SK-N-SH (cell line): ENCODE data around the gene EEFSEC. TPM values are rescaled to one million over a fixed set of nuclear protein-coding genes. Genes with fewer than 3 reads are reported as not detected.

ENCODE experiments used
- CTCF ChIA-PET: fragments of 300-600, 350-600 bp; formaldehyde crosslinking; extraction: SDS; loops from one replicate; lab custom pipeline; 2021; lab: Yijun Ruan, JAX
- POLR2A ChIA-PET: fragments of 350-600 bp; sonication (Branson Sonifier 250); formaldehyde crosslinking; extraction: SDS; loops from one replicate; lab custom pipeline; 2020; ENCODE audit warnings: antibody characterized with exemption, inconsistent platforms; lab: Yijun Ruan, JAX
- DNase-seq: peaks from one replicate; pipeline ENCODE4 v3.0.0; 2012
- H2AFZ ChIP-seq: fragments of 200-600 bp; sonication (generic); 2 replicates; pipeline ENCODE4 v1.8.1; 2016; ENCODE audit warnings: antibody characterized with exemption, mild to moderate bottlenecking, low read depth
- H3F3A ChIP-seq: fragments of 200-600 bp; sonication (generic); replicated peaks from 2 replicates; pipeline ENCODE3; 2016; ENCODE audit warnings: antibody characterized with exemption, mild to moderate bottlenecking; ENCODE audit not compliant: insufficient read depth
- H3K27ac ChIP-seq, 2 experiments: fragments of 200-500 bp in 1 of 2; fragments of 200-600 bp in 1 of 2; sonication (Bioruptor generic) in 1 of 2; sonication (generic), shearing (Covaris generic) in 1 of 2; 2 replicates each; pipeline versions ENCODE4 v1.5.1 to v1.6.1; 2014 to 2016; ENCODE audit warnings: low read depth in 2 of 2, inconsistent platforms in 1 of 2, low read length in 1 of 2, mild to moderate bottlenecking in 1 of 2, mixed read lengths in 1 of 2
- H3K27me3 ChIP-seq: fragments of 200-600 bp; sonication (generic), shearing (Covaris generic); 2 replicates; pipeline ENCODE4 v1.6.1; 2016; ENCODE audit warnings: mixed run types; ENCODE audit not compliant: insufficient read depth
- H3K36me3 ChIP-seq, 2 experiments: fragments of 200-500 bp in 1 of 2; fragments of 200-600 bp in 1 of 2; sonication (Bioruptor generic) in 1 of 2; sonication (generic) in 1 of 2; replicated peaks in 1 of 2; 2 replicates each; pipeline versions ENCODE3 to v1.5.1; 2014 to 2016; ENCODE audit warnings: low read length in 1 of 2, mild to moderate bottlenecking in 1 of 2; ENCODE audit not compliant: insufficient read depth in 2 of 2, control insufficient read depth in 1 of 2
- H3K4me1 ChIP-seq, 2 experiments: fragments of 200-500 bp in 1 of 2; fragments of 200-600 bp in 1 of 2; sonication (Bioruptor generic) in 1 of 2; sonication (generic), shearing (Covaris generic) in 1 of 2; 2 replicates each; pipeline versions ENCODE4 v1.5.1 to v1.6.1; 2014 to 2016; ENCODE audit warnings: low read depth in 1 of 2, low read length in 1 of 2, mixed run types in 1 of 2; ENCODE audit not compliant: insufficient read depth in 2 of 2, control insufficient read depth in 1 of 2
- H3K4me2 ChIP-seq: fragments of 200-600 bp; sonication (generic), shearing (Covaris generic); 2 replicates; pipeline ENCODE4 v1.6.1; 2017; ENCODE audit warnings: mixed run types
- H3K4me3 ChIP-seq, 2 experiments: fragments of 200-500 bp in 1 of 2; fragments of 200-600 bp in 1 of 2; sonication (Bioruptor generic) in 1 of 2; sonication (generic), shearing (Covaris generic) in 1 of 2; 2 replicates each; pipeline versions ENCODE4 v1.5.1 to v1.8.1; 2014 to 2016; ENCODE audit warnings: low read depth in 2 of 2, inconsistent platforms in 1 of 2, low read length in 1 of 2, mild to moderate bottlenecking in 1 of 2, mixed read lengths in 1 of 2, moderate library complexity in 1 of 2
- H3K79me2 ChIP-seq: fragments of 200-600 bp; sonication (generic); 2 replicates; pipeline ENCODE4 v1.8.1; 2017; ENCODE audit warnings: mild to moderate bottlenecking; ENCODE audit not compliant: insufficient read depth
- H3K9ac ChIP-seq: fragments of 200-600 bp; sonication (generic); 2 replicates; pipeline ENCODE4 v1.6.1; 2017; ENCODE audit warnings: mixed run types
- H3K9me2 ChIP-seq: fragments of 200-600 bp; sonication (generic); 2 replicates; pipeline ENCODE4 v1.6.1; 2017; ENCODE audit warnings: mixed run types
- H3K9me3 ChIP-seq: fragments of 200-600 bp; sonication (generic); 2 replicates; pipeline ENCODE4 v1.6.1; 2017; ENCODE audit warnings: mixed run types, mild to moderate bottlenecking, moderate library complexity
- H4K20me1 ChIP-seq: fragments of 200-600 bp; sonication (generic); 2 replicates; pipeline ENCODE4 v1.6.1; 2017; ENCODE audit warnings: mild to moderate bottlenecking, mixed run types; ENCODE audit not compliant: insufficient read depth
- CHD2 ChIP-seq: fragments of 150-350 bp; IDR thresholded peaks from 2 replicates; pipeline ENCODE4 v1.6.1; 2018; ENCODE audit warnings: low read length; ENCODE audit not compliant: partially characterized antibody
- ELF1 ChIP-seq: IDR thresholded peaks from 2 replicates; pipeline ENCODE4 v1.4.0; 2012
- EP300 ChIP-seq, 2 experiments: IDR thresholded peaks; 2 replicates each; pipeline versions ENCODE4 v1.4.0 to v1.6.1; 2012; ENCODE audit warnings: borderline replicate concordance in 1 of 2, low read depth in 1 of 2, low read length in 1 of 2
- EZH2phosphoT487 ChIP-seq: fragments of 200-600 bp; sonication (generic); IDR thresholded peaks from 2 replicates; pipeline ENCODE4 v1.6.1; 2017; ENCODE audit warnings: low read depth, mixed run types, mild to moderate bottlenecking, antibody characterized with exemption, moderate library complexity, borderline replicate concordance
- FOSL2 ChIP-seq: IDR thresholded peaks from 2 replicates; pipeline ENCODE4 v1.4.0; 2012; ENCODE audit warnings: low read depth, mild to moderate bottlenecking, moderate library complexity, borderline replicate concordance
- GABPA ChIP-seq: IDR thresholded peaks from 2 replicates; pipeline ENCODE4 v1.4.0; 2012; ENCODE audit warnings: low read depth, mild to moderate bottlenecking
- JUND ChIP-seq: IDR thresholded peaks from 2 replicates; pipeline ENCODE4 v1.4.0; 2012
- NRF1 ChIP-seq: IDR thresholded peaks from 2 replicates; pipeline ENCODE4 v1.6.1; 2012; ENCODE audit warnings: low read depth, mild to moderate bottlenecking, low read length
- RCOR1 ChIP-seq: fragments of 150-350 bp; IDR thresholded peaks from 2 replicates; pipeline ENCODE4 v1.6.1; 2017; ENCODE audit warnings: antibody characterized with exemption, low read length
- REST ChIP-seq: IDR thresholded peaks from 2 replicates; pipeline ENCODE4 v1.6.1; 2012; ENCODE audit warnings: mild to moderate bottlenecking, low read depth, low read length, moderate library complexity
- SMC3 ChIP-seq: IDR thresholded peaks from 2 replicates; pipeline ENCODE4 v1.6.1; 2012; ENCODE audit warnings: low read depth, low read length, improper control_type of control experiment
- TAF1 ChIP-seq: IDR thresholded peaks from 2 replicates; pipeline ENCODE4 v1.6.1; 2012; ENCODE audit warnings: low read depth, mild to moderate bottlenecking, low read length, moderate library complexity, borderline replicate concordance
- TCF12 ChIP-seq: IDR thresholded peaks from 2 replicates; pipeline ENCODE4 v1.4.0; 2012
- USF1 ChIP-seq: IDR thresholded peaks from 2 replicates; pipeline ENCODE4 v1.4.0; 2012; ENCODE audit warnings: low read depth, borderline replicate concordance
- USF2 ChIP-seq: fragments of 150-350 bp; IDR thresholded peaks from 2 replicates; pipeline ENCODE4 v1.6.1; 2017; ENCODE audit warnings: antibody characterized with exemption, low read length, low read depth, borderline replicate concordance
- WGBS: methylation state at CpG from one replicate; pipeline ENCODE4 v1.1.6; 2017; ENCODE audit warnings: low lambda C conversion rate; 5-methylcytosine and 5-hydroxymethylcytosine counted together
- polyA plus RNA-seq, 3 experiments: library from polyadenylated mRNA; depleted of rRNA; stranded (reverse); fragments of >200 nt; gene quantifications; 2 replicates each; pipeline ENCODE4 v1.2.3, GENCODE V29; 2012
- TF ChIP-seq, protein P1 (sequence below): IDR thresholded peaks from 2 replicates; pipeline ENCODE4 v1.4.0; 2012; ENCODE audit warnings: low read depth
- TF ChIP-seq, protein P2 (sequence below): IDR thresholded peaks from 2 replicates; pipeline ENCODE4 v1.4.0; 2012; ENCODE audit warnings: low read depth, borderline replicate concordance

EEFSEC gene
- polyA plus RNA-seq, 1 of the 3 experiments (the other 2 are of a cell fraction), result 12.4 TPM

GRCh38 chr3:128330214-128330842, 177.0 kb downstream of the EEFSEC start:
- H3K79me2 ChIP-seq, result no peaks in the 10 kb centered on the region
- CTCF ChIA-PET, result interaction anchor here (0.8 to 1.0 kb wide), 2 partner anchors 12 to 22 kb away, joined by 3 to 5 read pairs; no protein-coding TSS in a partner anchor
- H3K9ac ChIP-seq, result no peak overlapping the region
- H3K4me1 ChIP-seq, result peaks cover 0 to 71% of the 10 kb centered on the region in 2 experiments; a peak in 2 of 4 replicates
- no peaks in the 10 kb centered on the region for H3K9me2 ChIP-seq
- no peaks in the 10 kb centered on the region for H3K9me3 ChIP-seq
- H3F3A ChIP-seq, result no peaks in the 10 kb centered on the region
- no peaks in the 10 kb centered on the region for H4K20me1 ChIP-seq
- peak overlapping the region in 1 of 2 experiments; percentile 69; a peak in 2 of 4 replicates for H3K27ac ChIP-seq
- H2AFZ ChIP-seq, result no peak overlapping the region
- 91% methylated on average over 12 of the region's 13 CpGs for WGBS
- no peaks in the 10 kb centered on the region for H3K36me3 ChIP-seq
- no peak for DNase-seq
- no peak for TF ChIP-seq EZH2phosphoT487
- TF ChIP-seq GABPA, result no peak
- no peak for TF ChIP-seq RCOR1
- TF ChIP-seq CHD2, result no peak
- no peak for TF ChIP-seq JUND
- TF ChIP-seq EP300 (IDR thresholded peaks at IDR 0.05; ENCODE audit: borderline replicate concordance in 1 of 2, low read depth in 1 of 2, low read length in 1 of 2), result no peak
- H3K4me2 ChIP-seq, result no peak overlapping the region
- POLR2A ChIA-PET, result interaction anchor here (0.7 kb wide), 1 partner anchor 80 kb away, joined by 3 read pairs; no protein-coding TSS in a partner anchor
- H3K27me3 ChIP-seq, result no peaks in the 10 kb centered on the region
- no peak overlapping the region for H3K4me3 ChIP-seq

DNA sequence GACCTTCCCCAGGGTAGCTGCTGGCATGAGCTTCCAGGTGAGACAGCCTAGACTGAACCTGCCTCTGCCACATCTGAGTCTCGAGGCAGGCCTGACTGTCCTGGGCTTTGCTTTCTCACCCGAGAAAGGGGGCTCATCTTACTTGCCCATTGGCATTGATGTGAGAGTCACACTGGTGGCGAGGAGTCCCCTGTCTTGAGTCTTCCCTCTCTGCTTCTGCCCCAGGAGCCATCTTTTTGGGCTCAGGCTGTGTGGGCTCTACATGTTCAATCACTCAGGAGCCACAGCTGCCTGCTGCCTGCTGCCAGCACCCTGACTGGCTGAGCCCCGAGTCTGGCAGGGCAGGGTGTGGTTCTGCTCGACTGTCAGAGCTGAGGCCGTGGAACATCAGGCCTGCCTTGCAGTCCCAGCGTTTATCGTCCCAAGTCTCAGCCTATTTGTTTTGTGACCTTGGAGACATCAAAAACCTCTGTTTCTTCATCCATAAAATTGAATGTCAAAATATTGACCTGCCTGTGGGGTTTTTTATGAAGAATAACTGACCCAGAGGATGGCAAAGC, 180.9 kb downstream of the EEFSEC start:
- Histone ChIP-seq H3K4me1 (peaks cover 0 to 57% of the 10 kb centered on the region in 2 experiments; a peak in 1 of 4 replicates), H3K4me2 (no peak overlapping the region), H4K20me1 (no peaks in the 10 kb centered on the region), H3K9me3 (no peaks in the 10 kb centered on the region), H3K36me3 (peaks cover 0 to 3% of the 10 kb centered on the region in 2 experiments), H3K27me3 (no peaks in the 10 kb centered on the region), H3F3A (no peaks in the 10 kb centered on the region), H3K9me2 (no peaks in the 10 kb centered on the region), H3K9ac (no peak overlapping the region), H3K4me3 (no peak overlapping the region), H3K27ac (no peak overlapping the region; a peak in 1 of 4 replicates), H3K79me2 (no peaks in the 10 kb centered on the region), H2AFZ (no peak overlapping the region)
- POLR2A ChIA-PET, result interaction anchor here (1.1 kb wide), 1 partner anchor 76 kb away, joined by 3 read pairs; no protein-coding TSS in a partner anchor
- CTCF ChIA-PET, result interaction anchor here (1.6 to 2.1 kb wide), 3 partner anchors 11 to 239 kb away, joined by 4 to 5 read pairs (median 5); no protein-coding TSS in a partner anchor
- no peak for DNase-seq
- WGBS, result 89% methylated on average over 8 of the region's 8 CpGs
- TF ChIP-seq, protein P1, sequence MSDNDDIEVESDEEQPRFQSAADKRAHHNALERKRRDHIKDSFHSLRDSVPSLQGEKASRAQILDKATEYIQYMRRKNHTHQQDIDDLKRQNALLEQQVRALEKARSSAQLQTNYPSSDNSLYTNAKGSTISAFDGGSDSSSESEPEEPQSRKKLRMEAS, result no peak
- no peak for TF ChIP-seq TAF1
- TF ChIP-seq RCOR1, result no peak
- TF ChIP-seq, protein P2, sequence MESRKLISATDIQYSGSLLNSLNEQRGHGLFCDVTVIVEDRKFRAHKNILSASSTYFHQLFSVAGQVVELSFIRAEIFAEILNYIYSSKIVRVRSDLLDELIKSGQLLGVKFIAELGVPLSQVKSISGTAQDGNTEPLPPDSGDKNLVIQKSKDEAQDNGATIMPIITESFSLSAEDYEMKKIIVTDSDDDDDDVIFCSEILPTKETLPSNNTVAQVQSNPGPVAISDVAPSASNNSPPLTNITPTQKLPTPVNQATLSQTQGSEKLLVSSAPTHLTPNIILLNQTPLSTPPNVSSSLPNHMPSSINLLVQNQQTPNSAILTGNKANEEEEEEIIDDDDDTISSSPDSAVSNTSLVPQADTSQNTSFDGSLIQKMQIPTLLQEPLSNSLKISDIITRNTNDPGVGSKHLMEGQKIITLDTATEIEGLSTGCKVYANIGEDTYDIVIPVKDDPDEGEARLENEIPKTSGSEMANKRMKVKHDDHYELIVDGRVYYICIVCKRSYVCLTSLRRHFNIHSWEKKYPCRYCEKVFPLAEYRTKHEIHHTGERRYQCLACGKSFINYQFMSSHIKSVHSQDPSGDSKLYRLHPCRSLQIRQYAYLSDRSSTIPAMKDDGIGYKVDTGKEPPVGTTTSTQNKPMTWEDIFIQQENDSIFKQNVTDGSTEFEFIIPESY, result no peak
- no peak for TF ChIP-seq USF2
- no peak for TF ChIP-seq FOSL2
- no peak for TF ChIP-seq GABPA
- no peak for TF ChIP-seq REST
- TF ChIP-seq TCF12, result no peak
- TF ChIP-seq ELF1, result no peak
- no peak for TF ChIP-seq SMC3
- no peak for TF ChIP-seq CHD2
- TF ChIP-seq USF1, result no peak
- no peak for TF ChIP-seq NRF1
